Thyroid gland (tissue), 4 donors: ENCODE data around the gene RRP9.

Experiments used
- CTCF ChIP-seq, 6 experiments: fragments of 200-600 bp in 3 of 6; fragments of 450-650 bp in 3 of 6; sonication (generic) in 3 of 6; IDR thresholded peaks; one replicate each; pipeline ENCODE4 v1.5.1; 2016 to 2019; ENCODE audit warnings: antibody characterized with exemption in 6 of 6, mild to moderate bottlenecking in 2 of 6, inconsistent platforms in 1 of 6, moderate library complexity in 1 of 6
- POLR2A ChIP-seq, 2 donors: fragments of 450-650 bp; IDR thresholded peaks; one replicate each; pipeline ENCODE4 v1.6.1; 2017; ENCODE audit warnings: antibody characterized with exemption in 2 of 2, mild to moderate bottlenecking in 2 of 2, moderate library complexity in 1 of 2

GRCh38 chr3:51916418-51916817, 25.3 kb downstream of the RRP9 start:
- no peak for TF ChIP-seq CTCF (IDR thresholded peaks at IDR 0.05)
- no peak for TF ChIP-seq POLR2A (IDR thresholded peaks at IDR 0.05)
